ENCODE data around the gene TNFRSF25. TPM values are rescaled to one million over a fixed set of nuclear protein-coding genes. Genes with fewer than 3 reads are reported as not detected.

The TNFRSF25 gene
- total and polyA plus RNA-seq, 9 of the 15 experiments (the other 6 are each of a cell fraction or from before 2014, with no cell fraction given): 0.24 to 0.49 TPM; not detected in 7

- TF ChIP-seq ZBTB9 (CRISPR knock-in tag; IDR thresholded peaks at IDR 0.05) (no peak), SRSF9 (IDR thresholded peaks at IDR 0.05; ENCODE audit: borderline replicate concordance, low read depth, low read length) (no peak), PRDM10 (IDR thresholded peaks at IDR 0.05; ENCODE audit: partially characterized antibody) (peak; percentile 63), ZNF280B (CRISPR knock-in tag; IDR thresholded peaks at IDR 0.05) (no peak), GTF2A2 (tag; IDR thresholded peaks at IDR 0.05) (no peak), KAT7 (CRISPR knock-in tag; IDR thresholded peaks at IDR 0.05; ENCODE audit: borderline replicate concordance) (no peak), DMBX1 (CRISPR knock-in tag; IDR thresholded peaks at IDR 0.05; ENCODE audit: borderline replicate concordance) (no peak), MAZ (CRISPR knock-in tag; conservative IDR thresholded peaks at IDR 0.05 in 1 of 2, IDR thresholded peaks at IDR 0.05 in 1 of 2) (peak in 1 of 2 experiments; percentile 56; a peak in 1 of 4 replicates), HDAC1 (IDR thresholded peaks at IDR 0.05) (peak in 1 of 2 experiments; percentile 34; a peak in 1 of 4 replicates)
Observed at GRCh38 chr1:6475381-6476133, 9.6 kb upstream of the TNFRSF25 start (continued).
